ENCODE measurements around the gene RHBDL2.
"Not testable (repeated sequence)": the region's sequence is repeated elsewhere in the genome, so short reads cannot be mapped to it uniquely, and the experiment has no call there.

The RHBDL2 gene

GRCh38 chr1:38973659-38974437, 32.2 kb upstream of the RHBDL2 start:
- H3K36me3 ChIP-seq: no peaks in the 10 kb centered on the region
- intact Hi-C loops (cut with DNase I; ENCODE audit: low total_unique reads): no loop called here
- peaks cover 0 to 9% (median 3%) of the 10 kb centered on the region in 4 donors for H3K4me1 ChIP-seq
- TF ChIP-seq, protein P1, sequence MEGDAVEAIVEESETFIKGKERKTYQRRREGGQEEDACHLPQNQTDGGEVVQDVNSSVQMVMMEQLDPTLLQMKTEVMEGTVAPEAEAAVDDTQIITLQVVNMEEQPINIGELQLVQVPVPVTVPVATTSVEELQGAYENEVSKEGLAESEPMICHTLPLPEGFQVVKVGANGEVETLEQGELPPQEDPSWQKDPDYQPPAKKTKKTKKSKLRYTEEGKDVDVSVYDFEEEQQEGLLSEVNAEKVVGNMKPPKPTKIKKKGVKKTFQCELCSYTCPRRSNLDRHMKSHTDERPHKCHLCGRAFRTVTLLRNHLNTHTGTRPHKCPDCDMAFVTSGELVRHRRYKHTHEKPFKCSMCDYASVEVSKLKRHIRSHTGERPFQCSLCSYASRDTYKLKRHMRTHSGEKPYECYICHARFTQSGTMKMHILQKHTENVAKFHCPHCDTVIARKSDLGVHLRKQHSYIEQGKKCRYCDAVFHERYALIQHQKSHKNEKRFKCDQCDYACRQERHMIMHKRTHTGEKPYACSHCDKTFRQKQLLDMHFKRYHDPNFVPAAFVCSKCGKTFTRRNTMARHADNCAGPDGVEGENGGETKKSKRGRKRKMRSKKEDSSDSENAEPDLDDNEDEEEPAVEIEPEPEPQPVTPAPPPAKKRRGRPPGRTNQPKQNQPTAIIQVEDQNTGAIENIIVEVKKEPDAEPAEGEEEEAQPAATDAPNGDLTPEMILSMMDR (IDR thresholded peaks at IDR 0.05): no peak
- DNase-seq: peak in 1 of 2 donors; percentile 66
- no peaks in the 10 kb centered on the region for H3K27me3 ChIP-seq
- no peak overlapping the region for H3K4me3 ChIP-seq
- H3K27ac ChIP-seq: no peak overlapping the region
- peaks cover 0 to 11% (median 9%) of the 10 kb centered on the region in 3 donors for H3K9me3 ChIP-seq

- H3K36me3 ChIP-seq; H3K9me3 ChIP-seq; intact Hi-C loops (cut with DNase I; ENCODE audit: low total_unique reads); H3K4me3 ChIP-seq; H3K27ac ChIP-seq; H3K4me1 ChIP-seq; DNase-seq; H3K27me3 ChIP-seq: not testable (repeated sequence)
Measured at GRCh38 chr1:38973145-38973544, 31.5 kb upstream of the RHBDL2 start.

DNA sequence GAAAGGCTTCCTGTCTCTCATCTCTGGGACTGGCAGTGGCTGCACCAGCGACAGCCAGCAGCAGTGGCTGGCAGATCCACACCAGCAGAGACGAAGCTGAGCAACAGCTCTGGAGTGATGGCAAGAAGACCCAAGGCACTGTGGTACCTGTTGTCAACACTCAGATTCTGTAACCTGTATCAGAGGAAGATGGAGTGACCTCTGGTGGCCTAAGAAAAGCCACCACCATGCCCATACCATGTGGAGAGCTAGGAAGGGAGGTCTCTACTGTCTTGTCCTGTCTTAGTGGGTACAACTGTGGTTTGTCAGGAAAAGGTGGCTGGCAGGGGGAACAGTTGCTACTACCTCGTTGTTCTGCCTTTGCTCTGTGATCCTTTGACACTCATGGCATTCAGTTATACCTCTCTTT, 22.5 kb upstream of the RHBDL2 start:
- TF ChIP-seq, protein P1 (IDR thresholded peaks at IDR 0.05): no peak
- no peaks in the 10 kb centered on the region for H3K36me3 ChIP-seq
- H3K9me3 ChIP-seq: no peaks in the 10 kb centered on the region
- no peak overlapping the region for H3K27ac ChIP-seq
- DNase-seq: no peak
- no peaks in the 10 kb centered on the region for H3K4me1 ChIP-seq
- no peaks in the 10 kb centered on the region for H3K27me3 ChIP-seq
- no peak overlapping the region for H3K4me3 ChIP-seq
- intact Hi-C loops (cut with DNase I; ENCODE audit: low total_unique reads): no loop called here

DNA sequence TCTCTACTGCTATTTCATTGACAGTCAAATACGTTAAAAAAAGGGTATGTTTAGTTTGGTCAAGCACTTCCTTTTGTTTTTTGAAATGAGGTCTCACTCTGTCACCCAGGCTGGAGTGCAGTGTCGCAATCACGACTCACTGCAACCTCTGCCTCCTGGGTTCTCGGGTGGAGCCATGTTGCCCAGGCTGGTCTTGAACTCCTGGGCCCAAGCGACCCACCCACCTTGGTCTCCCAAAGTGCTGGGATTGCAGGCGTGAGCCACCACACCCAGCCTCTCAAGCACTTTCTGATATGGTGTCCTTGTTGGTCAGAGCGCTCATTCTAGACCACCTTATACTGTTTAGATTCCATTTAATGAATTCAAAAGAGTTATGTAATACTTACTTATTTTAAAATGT, 20.9 kb upstream of the RHBDL2 start:
- Histone ChIP-seq H3K4me3 (no peak overlapping the region), H3K27ac (no peak overlapping the region), H3K9me3 (no peaks in the 10 kb centered on the region), H3K27me3 (no peaks in the 10 kb centered on the region), H3K4me1 (no peaks in the 10 kb centered on the region), H3K36me3 (no peaks in the 10 kb centered on the region)
- TF ChIP-seq, protein P1 (IDR thresholded peaks at IDR 0.05): no peak
- intact Hi-C loops (cut with DNase I; ENCODE audit: low total_unique reads): no loop called here
- DNase-seq: no peak

DNA sequence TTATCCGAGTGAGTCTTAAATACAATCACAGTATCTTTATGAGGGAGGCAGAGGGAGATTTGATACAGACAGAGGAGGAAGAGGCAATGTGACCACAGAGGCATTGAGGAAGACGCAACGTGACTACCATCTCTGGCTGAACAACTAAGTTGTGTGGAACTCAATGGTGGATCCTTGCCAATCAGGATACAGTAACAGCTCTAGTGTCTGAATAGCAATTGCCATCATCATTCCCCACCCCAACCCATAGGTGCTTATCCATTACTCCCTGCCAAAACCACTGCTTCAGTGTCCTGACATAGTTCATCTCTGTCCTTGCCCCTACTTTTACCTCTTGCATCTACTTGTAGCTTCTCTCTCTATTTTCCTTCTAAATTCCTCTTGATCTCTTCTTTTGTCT, 20.5 kb upstream of the RHBDL2 start:
- Histone ChIP-seq H3K27me3 (no peaks in the 10 kb centered on the region), H3K4me1 (no peaks in the 10 kb centered on the region), H3K36me3 (no peaks in the 10 kb centered on the region), H3K4me3 (no peak overlapping the region), H3K27ac (no peak overlapping the region), H3K9me3 (no peaks in the 10 kb centered on the region)
- intact Hi-C loops (cut with DNase I; ENCODE audit: low total_unique reads): no loop called here
- DNase-seq: no peak
- TF ChIP-seq, protein P1 (IDR thresholded peaks at IDR 0.05): no peak

DNA sequence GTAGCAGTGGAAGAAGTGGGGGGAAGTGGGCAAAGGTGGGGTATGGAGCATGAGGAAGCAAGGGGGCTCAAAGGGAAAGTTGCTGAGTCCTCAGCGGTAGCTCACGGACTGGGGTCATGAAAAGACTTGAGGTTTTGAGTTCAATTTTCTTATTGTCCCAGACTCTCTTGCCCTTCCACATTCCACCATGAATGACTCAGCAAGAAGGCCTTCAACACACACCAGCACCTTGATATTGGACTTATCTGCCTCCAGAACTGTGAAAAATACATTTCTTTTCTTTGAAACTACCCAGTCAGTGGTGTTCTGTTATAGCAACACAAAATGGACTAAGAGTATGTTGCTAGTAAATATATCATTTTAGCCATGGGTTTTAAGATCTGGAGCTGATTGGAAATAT, 17.3 kb upstream of the RHBDL2 start:
- Histone ChIP-seq H3K4me1 (no peaks in the 10 kb centered on the region), H3K27me3 (peaks cover 0 to 5% of the 10 kb centered on the region in 2 donors), H3K36me3 (no peaks in the 10 kb centered on the region), H3K9me3 (no peaks in the 10 kb centered on the region), H3K27ac (no peak overlapping the region), H3K4me3 (no peak overlapping the region)
- TF ChIP-seq, protein P1 (IDR thresholded peaks at IDR 0.05): no peak
- no peak for DNase-seq
- intact Hi-C loops (cut with DNase I; ENCODE audit: low total_unique reads): no loop called here
